ENCODE results near the gene PLS3.

Gene PLS3

GRCh38 chrX:115696939-115697338, 136.0 kb downstream of the PLS3 start:
- DNase-seq: no peak

DNA sequence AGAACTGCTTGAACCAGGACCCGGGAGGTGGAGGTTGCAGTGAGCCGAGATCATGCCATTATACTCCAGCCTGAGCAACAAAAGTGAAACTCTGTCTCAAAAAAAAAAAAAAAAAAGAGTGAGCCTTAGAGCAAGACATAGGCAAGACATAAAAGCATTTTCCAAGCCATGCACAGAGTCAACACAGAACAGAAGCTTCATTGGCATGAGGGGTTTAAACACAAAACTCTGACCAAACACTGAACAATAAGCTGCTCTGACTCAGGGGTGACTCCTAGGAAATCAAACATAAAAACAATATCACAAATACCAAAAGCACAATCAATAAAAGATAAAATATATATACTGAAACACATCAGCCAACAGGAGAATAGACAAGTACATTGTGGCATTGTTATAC, 136.8 kb downstream of the PLS3 start:
- DNase-seq: no peak
